Right renal cortex interstitium (tissue), 3 donors: Measurements from ENCODE around the gene DLK2. TPM values are rescaled to one million over a fixed set of nuclear protein-coding genes. Genes with fewer than 3 reads are reported as not detected.

Source experiments
- polyA plus RNA-seq, 3 donors: library from polyadenylated mRNA; unstranded; fragments of 120-200 nt; gene quantifications; one replicate each; pipeline ENCODE4 v1.2.1, GENCODE V29; 2013; ENCODE audit not compliant: insufficient read length in 3 of 3

The DLK2 gene
- polyA plus RNA-seq, 3 donors = 0.53 to 0.90 (median 0.75) TPM

Other genes with a start within 250 kb of the DLK2 start
- gene DNPH1, start 226.1 kb downstream of the DLK2 start, polyA plus RNA-seq = 10 to 100 TPM; 47.0 to 64.4 (median 49.4) TPM
- under 1 TPM; 0.27 to 0.29 (median 0.28) TPM for gene TTBK1, start 212.1 kb downstream of the DLK2 start, polyA plus RNA-seq
- 1 to 10 TPM in 1 of 3 donors, under 1 TPM in 2; 0.25 to 2.0 (median 0.75) TPM for gene SLC22A7, start 157.3 kb downstream of the DLK2 start, polyA plus RNA-seq
- 1 to 10 TPM; 2.6 to 3.2 (median 2.8) TPM for gene CRIP3, start 146.7 kb downstream of the DLK2 start, polyA plus RNA-seq
- gene ZNF318, start 85.9 kb downstream of the DLK2 start, polyA plus RNA-seq = 10 to 100 TPM; 24.8 to 30.9 (median 27.0) TPM
- 10 to 100 TPM; 14.9 to 17.5 (median 17.1) TPM for gene ABCC10, start 28.0 kb downstream of the DLK2 start, polyA plus RNA-seq
- gene TJAP1, start 22.0 kb upstream of the DLK2 start, polyA plus RNA-seq = 10 to 100 TPM; 28.9 to 29.6 (median 29.0) TPM
- gene LRRC73, start 54.8 kb upstream of the DLK2 start, polyA plus RNA-seq = 1 to 10 TPM in 2 of 3 donors, under 1 TPM in 1; 0.86 to 1.1 (median 1.0) TPM
- 100 to 1,000 TPM; 142 to 152 (median 148) TPM for gene YIPF3, start 61.4 kb upstream of the DLK2 start, polyA plus RNA-seq
- 10 to 100 TPM; 42.8 to 49.4 (median 49.1) TPM for gene POLR1C, start 61.5 kb upstream of the DLK2 start, polyA plus RNA-seq
- 10 to 100 TPM; 45.3 to 50.7 (median 45.9) TPM for gene XPO5, start 120.5 kb upstream of the DLK2 start, polyA plus RNA-seq
- gene POLH, start 120.6 kb upstream of the DLK2 start, polyA plus RNA-seq = 10 to 100 TPM; 20.2 to 24.6 (median 21.5) TPM
- gene GTPBP2, start 173.7 kb upstream of the DLK2 start, polyA plus RNA-seq = 10 to 100 TPM; 49.8 to 51.1 (median 50.1) TPM
- gene MAD2L1BP, start 180.3 kb upstream of the DLK2 start, polyA plus RNA-seq = 10 to 100 TPM; 29.4 to 30.5 (median 30.5) TPM
- gene RSPH9, start 189.5 kb upstream of the DLK2 start, polyA plus RNA-seq = 1 to 10 TPM; 1.2 to 1.5 (median 1.3) TPM
- gene MRPS18A, start 232.2 kb upstream of the DLK2 start, polyA plus RNA-seq = 10 to 100 TPM; 45.4 to 48.6 (median 48.5) TPM